K562 (cell line): Measurements from ENCODE around the gene KMT5C. TPM values are rescaled to one million over a fixed set of nuclear protein-coding genes. Genes with fewer than 3 reads are reported as not detected.

ENCODE experiments used
- COPS2 ChIP-seq: fragments of 450-650 bp; conservative IDR thresholded peaks from 2 replicates; pipeline ENCODE4 v1.6.1; 2016; ENCODE audit warnings: mild to moderate bottlenecking, moderate library complexity
- HDAC1 ChIP-seq, 2 experiments: fragments of 450-650 bp; IDR thresholded peaks; 2 replicates each; pipeline ENCODE4 v1.6.1; 2016 to 2017; ENCODE audit warnings: inconsistent platforms in 1 of 2, mild to moderate bottlenecking in 1 of 2, moderate library complexity in 1 of 2
- MEIS2 ChIP-seq: fragments of 450-650 bp; IDR thresholded peaks from 2 replicates; pipeline ENCODE4 v1.6.1; 2014; ENCODE audit warnings: mild to moderate bottlenecking; ENCODE audit not compliant: partially characterized antibody
- MIER1 ChIP-seq: fragments of 450-650 bp; IDR thresholded peaks from 2 replicates; pipeline ENCODE4 v1.6.1; 2016; ENCODE audit warnings: antibody characterized with exemption, mild to moderate bottlenecking, low read depth
- NR2C2 ChIP-seq, 2 experiments: fragments of 200-800 bp in 1 of 2; sonication (Bioruptor generic) in 1 of 2; sonication (generic) in 1 of 2; formaldehyde crosslinking in 1 of 2; IDR thresholded peaks; 2 replicates each; pipeline versions ENCODE4 v1.6.1 to v1.8.0; 2016 to 2022; ENCODE audit warnings: mild to moderate bottlenecking in 1 of 2, missing compliant biosample characterization in 1 of 2, missing genetic modification characterization in 1 of 2, missing genetic modification reagents in 1 of 2
- NUFIP1 ChIP-seq: fragments of 450-650 bp; IDR thresholded peaks from 2 replicates; pipeline ENCODE4 v1.6.1; 2018; ENCODE audit not compliant: partially characterized antibody
- ZBED1 ChIP-seq: IDR thresholded peaks from 2 replicates; pipeline ENCODE4 v1.6.1; 2014
- polyA plus RNA-seq, 8 experiments: library from polyadenylated mRNA; depleted of rRNA in 4 of 8; stranded (reverse) in 5 of 8; unstranded in 3 of 8; fragments of >200 nt; fragmentation: Nextera tagmentation in 2 of 8; fragmentation: Illumina TruSeq in 1 of 8; extraction: Ambion mirVana in 2 of 8; extraction: Trizol in 1 of 8; gene quantifications; 2 replicates each; pipeline versions ENCODE4 v1.2.1 to v1.2.3, GENCODE V29; 2011 to 2014; ENCODE audit warnings: inconsistent platforms in 1 of 8, missing spikeins in 1 of 8
- total RNA-seq, 7 experiments: library from RNA; depleted of rRNA in 6 of 7; stranded (reverse); fragments of >200 nt in 6 of 7; fragmentation: Illumina TruSeq in 2 of 7; extraction: Trizol in 2 of 7; gene quantifications; 2 replicates each; pipeline versions ENCODE4 v1.2.1 to v1.2.3, GENCODE V29; 2011 to 2021; ENCODE audit warnings: low replicate concordance in 1 of 7
- TF ChIP-seq, protein P1 (sequence below): sonication (generic); formaldehyde crosslinking; IDR thresholded peaks from 2 replicates; pipeline ENCODE4 v1.8.0; 2022; ENCODE audit warnings: mild to moderate bottlenecking, low read depth, missing genetic modification reagents
- TF ChIP-seq, protein P2 (sequence below): fragments of 250-450 bp; sonication (Bioruptor Pico); IDR thresholded peaks from 2 replicates; pipeline ENCODE4 v1.8.0; 2021; ENCODE audit warnings: moderate library complexity, mild to moderate bottlenecking, inconsistent platforms
- TF ChIP-seq, protein P3 (sequence below), 2 experiments: IDR thresholded peaks; 2 replicates each; pipeline ENCODE4 v1.6.1; 2012; ENCODE audit warnings: improper control_type of control experiment in 2 of 2, low read depth in 2 of 2, low read length in 2 of 2, borderline replicate concordance in 1 of 2
- TF ChIP-seq, protein P4 (sequence below): fragments of 450-650 bp; IDR thresholded peaks from 2 replicates; pipeline ENCODE4 v1.6.1; 2016
- TF ChIP-seq, protein P5 (sequence below), 2 experiments: IDR thresholded peaks; 2 replicates each; pipeline ENCODE4 v1.6.1; 2011; ENCODE audit warnings: borderline replicate concordance in 1 of 2, control low read depth in 1 of 2, low read depth in 1 of 2, low read length in 1 of 2, mild to moderate bottlenecking in 1 of 2, mixed read lengths in 1 of 2, moderate library complexity in 1 of 2; ENCODE audit not compliant: insufficient read depth in 1 of 2, insufficient read length in 1 of 2, poor library complexity in 1 of 2, severe bottlenecking in 1 of 2; ENCODE audit errors: extremely low read depth in 1 of 2
- TF ChIP-seq, protein P6 (sequence below): fragments of 450-650 bp; IDR thresholded peaks from 2 replicates; pipeline ENCODE4 v1.6.1; 2016; ENCODE audit warnings: borderline replicate concordance
- TF ChIP-seq, protein P7 (sequence below): fragments of 200-800 bp; sonication (Bioruptor generic); IDR thresholded peaks from 2 replicates; pipeline ENCODE4 v1.6.1; 2017; ENCODE audit warnings: missing genetic modification characterization, missing compliant biosample characterization

Gene KMT5C
- total and polyA plus RNA-seq, 9 of the 15 experiments (the other 6 are each of a cell fraction or from before 2014, with no cell fraction given): 0.15 to 53.5 (median 16.6) TPM

DNA sequence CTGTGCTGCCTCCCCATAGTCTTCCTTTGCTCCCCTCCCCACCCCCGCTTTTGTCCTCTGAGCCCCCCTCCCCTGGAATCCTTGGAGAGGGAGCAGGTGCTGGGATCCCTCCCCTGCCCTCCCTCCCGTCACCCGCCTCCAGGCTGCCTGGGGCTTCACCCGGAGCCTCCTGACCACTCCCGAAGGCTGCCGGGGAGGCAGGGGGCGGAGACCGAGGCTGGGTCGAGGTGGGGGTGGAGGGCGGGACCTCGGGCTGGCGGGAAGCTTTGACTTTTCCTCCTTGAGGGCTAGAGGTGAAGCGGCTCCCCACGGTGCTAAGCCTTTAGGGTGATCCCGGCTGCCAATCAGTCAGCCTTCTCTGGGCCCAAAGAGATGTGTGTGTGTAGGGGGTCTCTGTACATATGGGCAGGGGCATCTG, 1.5 kb downstream of the KMT5C start (continued):
- TF ChIP-seq, protein P1, sequence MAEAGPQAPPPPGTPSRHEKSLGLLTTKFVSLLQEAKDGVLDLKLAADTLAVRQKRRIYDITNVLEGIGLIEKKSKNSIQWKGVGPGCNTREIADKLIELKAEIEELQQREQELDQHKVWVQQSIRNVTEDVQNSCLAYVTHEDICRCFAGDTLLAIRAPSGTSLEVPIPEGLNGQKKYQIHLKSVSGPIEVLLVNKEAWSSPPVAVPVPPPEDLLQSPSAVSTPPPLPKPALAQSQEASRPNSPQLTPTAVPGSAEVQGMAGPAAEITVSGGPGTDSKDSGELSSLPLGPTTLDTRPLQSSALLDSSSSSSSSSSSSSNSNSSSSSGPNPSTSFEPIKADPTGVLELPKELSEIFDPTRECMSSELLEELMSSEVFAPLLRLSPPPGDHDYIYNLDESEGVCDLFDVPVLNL (CRISPR knock-in tag): peak; percentile 82
- TF ChIP-seq MEIS2 (no peak), HDAC1 (IDR thresholded peaks at IDR 0.05) (0 out of 4 replicates have a peak, but pooled peaks of 1 of the 2 experiments have one; percentile 40), NUFIP1 (no peak), COPS2 (no peak), ZBED1 (no peak), NR2C2 (CRISPR knock-in tag; IDR thresholded peaks at IDR 0.05) (no peak), NR2C2 (tag; IDR thresholded peaks at IDR 0.05) (peak; percentile 48; the same call in 1 of the 2 replicates), MIER1 (no peak)
- TF ChIP-seq, protein P2, sequence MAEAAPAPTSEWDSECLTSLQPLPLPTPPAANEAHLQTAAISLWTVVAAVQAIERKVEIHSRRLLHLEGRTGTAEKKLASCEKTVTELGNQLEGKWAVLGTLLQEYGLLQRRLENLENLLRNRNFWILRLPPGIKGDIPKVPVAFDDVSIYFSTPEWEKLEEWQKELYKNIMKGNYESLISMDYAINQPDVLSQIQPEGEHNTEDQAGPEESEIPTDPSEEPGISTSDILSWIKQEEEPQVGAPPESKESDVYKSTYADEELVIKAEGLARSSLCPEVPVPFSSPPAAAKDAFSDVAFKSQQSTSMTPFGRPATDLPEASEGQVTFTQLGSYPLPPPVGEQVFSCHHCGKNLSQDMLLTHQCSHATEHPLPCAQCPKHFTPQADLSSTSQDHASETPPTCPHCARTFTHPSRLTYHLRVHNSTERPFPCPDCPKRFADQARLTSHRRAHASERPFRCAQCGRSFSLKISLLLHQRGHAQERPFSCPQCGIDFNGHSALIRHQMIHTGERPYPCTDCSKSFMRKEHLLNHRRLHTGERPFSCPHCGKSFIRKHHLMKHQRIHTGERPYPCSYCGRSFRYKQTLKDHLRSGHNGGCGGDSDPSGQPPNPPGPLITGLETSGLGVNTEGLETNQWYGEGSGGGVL (CRISPR knock-in tag): no peak
- TF ChIP-seq, protein P3, sequence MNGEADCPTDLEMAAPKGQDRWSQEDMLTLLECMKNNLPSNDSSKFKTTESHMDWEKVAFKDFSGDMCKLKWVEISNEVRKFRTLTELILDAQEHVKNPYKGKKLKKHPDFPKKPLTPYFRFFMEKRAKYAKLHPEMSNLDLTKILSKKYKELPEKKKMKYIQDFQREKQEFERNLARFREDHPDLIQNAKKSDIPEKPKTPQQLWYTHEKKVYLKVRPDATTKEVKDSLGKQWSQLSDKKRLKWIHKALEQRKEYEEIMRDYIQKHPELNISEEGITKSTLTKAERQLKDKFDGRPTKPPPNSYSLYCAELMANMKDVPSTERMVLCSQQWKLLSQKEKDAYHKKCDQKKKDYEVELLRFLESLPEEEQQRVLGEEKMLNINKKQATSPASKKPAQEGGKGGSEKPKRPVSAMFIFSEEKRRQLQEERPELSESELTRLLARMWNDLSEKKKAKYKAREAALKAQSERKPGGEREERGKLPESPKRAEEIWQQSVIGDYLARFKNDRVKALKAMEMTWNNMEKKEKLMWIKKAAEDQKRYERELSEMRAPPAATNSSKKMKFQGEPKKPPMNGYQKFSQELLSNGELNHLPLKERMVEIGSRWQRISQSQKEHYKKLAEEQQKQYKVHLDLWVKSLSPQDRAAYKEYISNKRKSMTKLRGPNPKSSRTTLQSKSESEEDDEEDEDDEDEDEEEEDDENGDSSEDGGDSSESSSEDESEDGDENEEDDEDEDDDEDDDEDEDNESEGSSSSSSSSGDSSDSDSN (IDR thresholded peaks at IDR 0.05; ENCODE audit: borderline replicate concordance in 1 of 2, low read depth in 2 of 2, low read length in 2 of 2): 0 out of 4 replicates have a peak, but pooled peaks of 1 of the 2 experiments have one; percentile 13
- TF ChIP-seq, protein P4, sequence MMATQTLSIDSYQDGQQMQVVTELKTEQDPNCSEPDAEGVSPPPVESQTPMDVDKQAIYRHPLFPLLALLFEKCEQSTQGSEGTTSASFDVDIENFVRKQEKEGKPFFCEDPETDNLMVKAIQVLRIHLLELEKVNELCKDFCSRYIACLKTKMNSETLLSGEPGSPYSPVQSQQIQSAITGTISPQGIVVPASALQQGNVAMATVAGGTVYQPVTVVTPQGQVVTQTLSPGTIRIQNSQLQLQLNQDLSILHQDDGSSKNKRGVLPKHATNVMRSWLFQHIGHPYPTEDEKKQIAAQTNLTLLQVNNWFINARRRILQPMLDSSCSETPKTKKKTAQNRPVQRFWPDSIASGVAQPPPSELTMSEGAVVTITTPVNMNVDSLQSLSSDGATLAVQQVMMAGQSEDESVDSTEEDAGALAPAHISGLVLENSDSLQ: peak; percentile 70
- TF ChIP-seq, protein P5, sequence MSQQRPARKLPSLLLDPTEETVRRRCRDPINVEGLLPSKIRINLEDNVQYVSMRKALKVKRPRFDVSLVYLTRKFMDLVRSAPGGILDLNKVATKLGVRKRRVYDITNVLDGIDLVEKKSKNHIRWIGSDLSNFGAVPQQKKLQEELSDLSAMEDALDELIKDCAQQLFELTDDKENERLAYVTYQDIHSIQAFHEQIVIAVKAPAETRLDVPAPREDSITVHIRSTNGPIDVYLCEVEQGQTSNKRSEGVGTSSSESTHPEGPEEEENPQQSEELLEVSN (IDR thresholded peaks at IDR 0.05; ENCODE audit: borderline replicate concordance in 1 of 2, extremely low read depth in 1 of 2, insufficient read depth in 1 of 2, insufficient read length in 1 of 2, low read depth in 1 of 2, low read length in 1 of 2, poor library complexity in 1 of 2, severe bottlenecking in 1 of 2): peak; percentile 28 to 65
- TF ChIP-seq, protein P6, sequence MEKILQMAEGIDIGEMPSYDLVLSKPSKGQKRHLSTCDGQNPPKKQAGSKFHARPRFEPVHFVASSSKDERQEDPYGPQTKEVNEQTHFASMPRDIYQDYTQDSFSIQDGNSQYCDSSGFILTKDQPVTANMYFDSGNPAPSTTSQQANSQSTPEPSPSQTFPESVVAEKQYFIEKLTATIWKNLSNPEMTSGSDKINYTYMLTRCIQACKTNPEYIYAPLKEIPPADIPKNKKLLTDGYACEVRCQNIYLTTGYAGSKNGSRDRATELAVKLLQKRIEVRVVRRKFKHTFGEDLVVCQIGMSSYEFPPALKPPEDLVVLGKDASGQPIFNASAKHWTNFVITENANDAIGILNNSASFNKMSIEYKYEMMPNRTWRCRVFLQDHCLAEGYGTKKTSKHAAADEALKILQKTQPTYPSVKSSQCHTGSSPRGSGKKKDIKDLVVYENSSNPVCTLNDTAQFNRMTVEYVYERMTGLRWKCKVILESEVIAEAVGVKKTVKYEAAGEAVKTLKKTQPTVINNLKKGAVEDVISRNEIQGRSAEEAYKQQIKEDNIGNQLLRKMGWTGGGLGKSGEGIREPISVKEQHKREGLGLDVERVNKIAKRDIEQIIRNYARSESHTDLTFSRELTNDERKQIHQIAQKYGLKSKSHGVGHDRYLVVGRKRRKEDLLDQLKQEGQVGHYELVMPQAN: 0 out of 2 replicates have a peak, but pooled peaks have one; percentile 31
- TF ChIP-seq, protein P7, sequence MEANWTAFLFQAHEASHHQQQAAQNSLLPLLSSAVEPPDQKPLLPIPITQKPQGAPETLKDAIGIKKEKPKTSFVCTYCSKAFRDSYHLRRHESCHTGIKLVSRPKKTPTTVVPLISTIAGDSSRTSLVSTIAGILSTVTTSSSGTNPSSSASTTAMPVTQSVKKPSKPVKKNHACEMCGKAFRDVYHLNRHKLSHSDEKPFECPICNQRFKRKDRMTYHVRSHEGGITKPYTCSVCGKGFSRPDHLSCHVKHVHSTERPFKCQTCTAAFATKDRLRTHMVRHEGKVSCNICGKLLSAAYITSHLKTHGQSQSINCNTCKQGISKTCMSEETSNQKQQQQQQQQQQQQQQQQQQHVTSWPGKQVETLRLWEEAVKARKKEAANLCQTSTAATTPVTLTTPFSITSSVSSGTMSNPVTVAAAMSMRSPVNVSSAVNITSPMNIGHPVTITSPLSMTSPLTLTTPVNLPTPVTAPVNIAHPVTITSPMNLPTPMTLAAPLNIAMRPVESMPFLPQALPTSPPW: peak; percentile 89
